ENCODE measurements around the gene D2HGDH.
A peak's percentile ranks its signal among the peaks of the same experiment; 100 is the strongest.
"Not testable (repeated sequence)": the region's sequence is repeated elsewhere in the genome, so short reads cannot be mapped to it uniquely, and the experiment has no call there.

The D2HGDH gene

GRCh38 chr2:241817821-241818215 lies 83.4 kb downstream of the D2HGDH start:
- not testable (repeated sequence) for H3K9me3 Mint-ChIP-seq, ATAC-seq, H3K36me3 Mint-ChIP-seq, H3K4me3 Mint-ChIP-seq
- Mint-ChIP-seq H3K4me1 (peaks cover 25% of the 10 kb centered on the region), H3K27me3 (peaks cover 47% of the 10 kb centered on the region), H3K27ac (peak overlapping the region; percentile 66)

All from stimulated activated memory B cell treated with anti-CD40 and anti-IgM and Interleukin-4, amounts not matched to agents 10 μg/mL and 1 μg/mL and 100 μg/mL, for 72 hours (primary cell).